Skeletal muscle tissue (tissue), 4 donors: ENCODE data around the gene ADGRL3. TPM values are rescaled to one million over a fixed set of nuclear protein-coding genes. Genes with fewer than 3 reads are reported as not detected.

Source experiments
- H3K27ac ChIP-seq: one replicate; pipeline ENCODE4 v1.7.0; 2013; ENCODE audit warnings: mild to moderate bottlenecking, low read depth, low read length, inconsistent platforms
- H3K27me3 ChIP-seq, 3 donors: one replicate each; pipeline ENCODE4 v1.7.0; 2013; ENCODE audit warnings: low read length in 3 of 3; ENCODE audit not compliant: control insufficient read depth in 3 of 3, insufficient read depth in 3 of 3
- H3K36me3 ChIP-seq, 3 donors: one replicate each; pipeline ENCODE4 v1.7.0; 2013; ENCODE audit warnings: low read length in 3 of 3; ENCODE audit not compliant: control insufficient read depth in 3 of 3, insufficient read depth in 3 of 3
- H3K4me1 ChIP-seq, 3 donors: one replicate each; pipeline ENCODE4 v1.7.0; 2013; ENCODE audit warnings: low read length in 3 of 3, mild to moderate bottlenecking in 3 of 3; ENCODE audit not compliant: control insufficient read depth in 3 of 3, insufficient read depth in 3 of 3
- H3K4me3 ChIP-seq, 3 donors: one replicate each; pipeline ENCODE4 v1.7.0; 2013; ENCODE audit warnings: low read length in 3 of 3
- H3K9ac ChIP-seq, 3 donors: one replicate each; pipeline ENCODE4 v1.7.0; 2013; ENCODE audit warnings: low read length in 3 of 3, mild to moderate bottlenecking in 3 of 3, moderate library complexity in 2 of 3, low read depth in 1 of 3
- H3K9me3 ChIP-seq, 3 donors: one replicate each; pipeline ENCODE4 v1.7.0; 2013; ENCODE audit warnings: low read length in 3 of 3; ENCODE audit not compliant: control insufficient read depth in 3 of 3
- total RNA-seq: library from RNA; depleted of rRNA; stranded (reverse); fragments of >200 nt; gene quantifications from one replicate; pipeline ENCODE4 v1.2.3, GENCODE V29; 2014
- donor health status: Osteomylitis.

Gene ADGRL3
- total RNA-seq, 1 donor from 2014 or later = 59.0 TPM

GRCh38 chr4:61805979-61806378 is 605.9 kb downstream of the ADGRL3 start:
- Histone ChIP-seq H3K4me1 (no peaks in the 10 kb centered on the region), H3K4me3 (no peak overlapping the region), H3K9me3 (no peaks in the 10 kb centered on the region), H3K27ac (no peak overlapping the region), H3K9ac (no peak overlapping the region), H3K27me3 (no peaks in the 10 kb centered on the region), H3K36me3 (no peaks in the 10 kb centered on the region)

GRCh38 chr4:61812171-61812570 is 612.0 kb downstream of the ADGRL3 start:
- Histone ChIP-seq H3K9ac (no peak overlapping the region), H3K4me3 (no peak overlapping the region), H3K9me3 (no peaks in the 10 kb centered on the region), H3K27me3 (no peaks in the 10 kb centered on the region), H3K27ac (no peak overlapping the region), H3K4me1 (no peaks in the 10 kb centered on the region), H3K36me3 (no peaks in the 10 kb centered on the region)

- Histone ChIP-seq H3K36me3 (no peaks in the 10 kb centered on the region), H3K4me3 (no peak overlapping the region), H3K27me3 (no peaks in the 10 kb centered on the region), H3K27ac (no peak overlapping the region), H3K4me1 (no peaks in the 10 kb centered on the region), H3K9ac (no peak overlapping the region), H3K9me3 (peaks cover 0 to 2% (median 0%) of the 10 kb centered on the region in 3 donors)
Measured at GRCh38 chr4:61817071-61817470, 616.9 kb downstream of the ADGRL3 start.

- H3K9ac ChIP-seq = no peak overlapping the region
- no peak overlapping the region for H3K4me3 ChIP-seq
- H3K9me3 ChIP-seq = peaks cover 0 to 2% (median 0%) of the 10 kb centered on the region in 3 donors
- no peaks in the 10 kb centered on the region for H3K4me1 ChIP-seq
- H3K27me3 ChIP-seq = no peaks in the 10 kb centered on the region
- no peak overlapping the region for H3K27ac ChIP-seq
- no peaks in the 10 kb centered on the region for H3K36me3 ChIP-seq
Measured at GRCh38 chr4:61820136-61820535, 620.0 kb downstream of the ADGRL3 start.

- Histone ChIP-seq H3K4me3 (no peak overlapping the region), H3K9ac (no peak overlapping the region), H3K27ac (no peak overlapping the region), H3K9me3 (no peaks in the 10 kb centered on the region), H3K4me1 (no peaks in the 10 kb centered on the region), H3K27me3 (no peaks in the 10 kb centered on the region), H3K36me3 (no peaks in the 10 kb centered on the region)
Measured at GRCh38 chr4:61824454-61824853, 624.3 kb downstream of the ADGRL3 start.

GRCh38 chr4:61827907-61828391 is 627.8 kb downstream of the ADGRL3 start:
- no peaks in the 10 kb centered on the region for H3K4me1 ChIP-seq
- H3K9ac ChIP-seq = no peak overlapping the region
- H3K4me3 ChIP-seq = no peak overlapping the region
- no peak overlapping the region for H3K27ac ChIP-seq
- H3K9me3 ChIP-seq = no peaks in the 10 kb centered on the region
- no peaks in the 10 kb centered on the region for H3K27me3 ChIP-seq
- no peaks in the 10 kb centered on the region for H3K36me3 ChIP-seq

GRCh38 chr4:61828960-61829359 is 628.8 kb downstream of the ADGRL3 start:
- H3K27ac ChIP-seq = no peak overlapping the region

GRCh38 chr4:61831987-61832386 is 631.9 kb downstream of the ADGRL3 start:
- Histone ChIP-seq H3K9ac (no peak overlapping the region), H3K9me3 (no peaks in the 10 kb centered on the region), H3K4me3 (no peak overlapping the region), H3K27ac (no peak overlapping the region), H3K27me3 (no peaks in the 10 kb centered on the region), H3K36me3 (no peaks in the 10 kb centered on the region), H3K4me1 (no peaks in the 10 kb centered on the region)

More at GRCh38 chr4:61828960-61829359, 628.8 kb downstream of the ADGRL3 start:
- H3K4me3 ChIP-seq = no peak overlapping the region
- H3K27me3 ChIP-seq = no peaks in the 10 kb centered on the region
- no peaks in the 10 kb centered on the region for H3K9me3 ChIP-seq
- H3K36me3 ChIP-seq = no peaks in the 10 kb centered on the region
- no peak overlapping the region for H3K9ac ChIP-seq
- no peaks in the 10 kb centered on the region for H3K4me1 ChIP-seq

GRCh38 chr4:61837395-61837794 is 637.3 kb downstream of the ADGRL3 start:
- Histone ChIP-seq H3K27me3 (no peaks in the 10 kb centered on the region), H3K9ac (no peak overlapping the region), H3K27ac (no peak overlapping the region), H3K36me3 (no peaks in the 10 kb centered on the region), H3K4me1 (no peaks in the 10 kb centered on the region), H3K4me3 (no peak overlapping the region), H3K9me3 (no peaks in the 10 kb centered on the region)

- H3K27me3 ChIP-seq = no peaks in the 10 kb centered on the region
Measured at GRCh38 chr4:61838072-61838471, 637.9 kb downstream of the ADGRL3 start.

GRCh38 chr4:61841714-61842113 is 641.6 kb downstream of the ADGRL3 start:
- Histone ChIP-seq H3K9ac (no peak overlapping the region), H3K4me3 (no peak overlapping the region), H3K9me3 (no peaks in the 10 kb centered on the region), H3K36me3 (no peaks in the 10 kb centered on the region), H3K27ac (no peak overlapping the region), H3K4me1 (no peaks in the 10 kb centered on the region), H3K27me3 (no peaks in the 10 kb centered on the region)

More at GRCh38 chr4:61838072-61838471, 637.9 kb downstream of the ADGRL3 start:
- Histone ChIP-seq H3K4me3 (no peak overlapping the region), H3K9me3 (no peaks in the 10 kb centered on the region), H3K27ac (no peak overlapping the region), H3K36me3 (no peaks in the 10 kb centered on the region), H3K9ac (no peak overlapping the region), H3K4me1 (no peaks in the 10 kb centered on the region)
